ENCODE data around the gene RAX2.
"Not testable (repeated sequence)": the region's sequence is repeated elsewhere in the genome, so short reads cannot be mapped to it uniquely, and the experiment has no call there.

RAX2 gene

DNA sequence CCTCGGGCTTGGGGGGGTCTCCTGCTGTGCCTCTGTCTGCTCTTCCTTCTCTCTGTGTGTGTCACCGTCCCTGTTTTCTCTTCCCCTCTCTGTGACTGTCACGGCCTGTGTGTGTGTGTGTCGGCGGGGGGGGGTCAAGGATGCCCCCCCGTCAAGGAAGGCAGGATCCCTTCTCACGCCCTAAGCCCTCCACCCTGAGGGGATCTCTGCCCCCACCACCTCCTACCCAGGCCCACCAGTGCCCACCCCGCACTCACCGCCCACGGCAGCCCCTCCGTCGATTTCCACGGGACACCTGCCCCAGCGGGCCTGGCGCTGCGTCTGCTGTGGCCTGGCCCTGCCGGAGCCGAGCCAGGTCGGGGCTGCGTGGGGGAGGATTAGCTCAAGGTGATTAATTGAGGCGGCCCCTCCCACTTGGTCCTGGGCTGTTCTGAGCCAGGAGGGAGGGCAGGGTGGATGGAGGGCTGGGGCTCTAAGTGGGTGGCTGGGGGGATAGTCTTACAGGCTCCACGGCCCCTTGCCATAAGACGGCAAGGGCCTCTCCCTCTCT lies at the start of gene RAX2:
Gene RAX2 (minus strand): TSS at position 323 of the 550 bp plus-strand sequence. CDS start 486 bp downstream, outside the sequence.
- Histone ChIP-seq H3K27ac (no peak within 1 kb of the TSS), H3K4me3 (no peak within 1 kb of the TSS), H3K9ac (ENCODE audit: insufficient read length) (no peak within 1 kb of the TSS), H3K9me3 (ENCODE audit: low read depth, low read length) (no peaks in the 10 kb centered on the region), H3K36me3 (ENCODE audit: insufficient read depth, low read length) (peaks cover 3% of the 10 kb centered on the region; the same call in 1 of the 2 replicates)
- TF ChIP-seq EZH2 (IDR thresholded peaks at IDR 0.05) (no peak), POLR2AphosphoS5 (IDR thresholded peaks at IDR 0.05; ENCODE audit: borderline replicate concordance, low read depth, low read length) (no peak)
- no peak for DNase-seq (ENCODE audit: low read depth, low spot score)

DNA sequence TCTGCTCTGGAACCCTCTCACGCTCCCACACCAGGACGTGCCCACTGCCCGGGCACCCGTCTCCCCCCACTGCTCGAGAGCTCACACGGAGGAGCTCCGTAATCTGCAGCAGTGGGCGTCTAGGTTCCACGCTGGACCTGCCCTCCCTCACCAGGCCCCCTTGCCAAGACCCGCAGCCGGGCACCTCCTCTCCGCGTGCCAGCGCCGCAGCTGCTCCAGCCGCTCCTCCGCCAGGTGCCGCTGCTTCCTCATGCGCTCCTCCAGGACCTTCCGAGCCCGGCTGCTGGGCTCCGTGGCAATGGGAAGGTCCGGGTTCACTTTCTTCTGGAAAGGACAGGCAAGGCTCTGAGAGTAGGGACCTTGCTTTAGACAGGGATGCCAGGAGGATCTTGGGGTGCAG lies 49.1 kb upstream of the RAX2 start:
- no peak for TF ChIP-seq FOXP2 (optimal IDR thresholded peaks at IDR 0.05; ENCODE audit: control extremely low read depth, extremely low read length, insufficient read depth)
- TF ChIP-seq POLR2AphosphoS5 (IDR thresholded peaks at IDR 0.05; ENCODE audit: borderline replicate concordance, low read depth, low read length) = no peak
- TF ChIP-seq EZH2 (IDR thresholded peaks at IDR 0.05) = no peak
- Histone ChIP-seq H3K9me3 (ENCODE audit: low read depth, low read length) (no peaks in the 10 kb centered on the region), H3K27ac (no peak overlapping the region), H3K9ac (ENCODE audit: insufficient read length) (no peak overlapping the region), H3K4me3 (no peak overlapping the region), H3K36me3 (ENCODE audit: insufficient read depth, low read length) (no peaks in the 10 kb centered on the region)
- no peak for DNase-seq (ENCODE audit: low read depth, low spot score)

DNA sequence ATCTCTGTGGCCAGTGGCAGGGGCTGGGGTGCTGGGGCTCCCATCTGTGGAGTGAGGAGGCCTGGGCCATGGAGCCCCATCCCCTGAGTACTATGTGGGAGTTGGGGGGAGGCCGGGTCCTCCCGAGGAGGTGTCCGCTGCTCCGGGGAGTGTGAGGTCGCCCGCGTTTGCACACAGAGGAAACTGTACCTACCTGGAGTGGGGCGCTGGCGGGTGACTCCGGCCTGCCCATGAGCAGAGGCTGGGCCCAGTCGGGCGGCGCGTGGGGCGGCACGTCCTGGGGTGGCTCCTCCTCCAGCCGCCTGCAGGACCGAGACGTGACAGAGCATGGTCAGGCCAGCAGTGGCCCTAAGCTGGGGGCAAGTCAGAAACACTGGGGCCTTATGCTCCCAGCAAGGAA lies 48.0 kb upstream of the RAX2 start:
- H3K36me3 ChIP-seq (ENCODE audit: insufficient read depth, low read length) = no peaks in the 10 kb centered on the region
- no peaks in the 10 kb centered on the region for H3K9me3 ChIP-seq (ENCODE audit: low read depth, low read length)
- H3K4me3 ChIP-seq = no peak overlapping the region
- H3K27ac ChIP-seq = no peak overlapping the region
- no peak for DNase-seq (ENCODE audit: low read depth, low spot score)
- TF ChIP-seq FOXP2 (optimal IDR thresholded peaks at IDR 0.05; ENCODE audit: control extremely low read depth, extremely low read length, insufficient read depth) (no peak), POLR2AphosphoS5 (IDR thresholded peaks at IDR 0.05; ENCODE audit: borderline replicate concordance, low read depth, low read length) (no peak), EZH2 (IDR thresholded peaks at IDR 0.05) (no peak)
- no peak overlapping the region for H3K9ac ChIP-seq (ENCODE audit: insufficient read length)

DNA sequence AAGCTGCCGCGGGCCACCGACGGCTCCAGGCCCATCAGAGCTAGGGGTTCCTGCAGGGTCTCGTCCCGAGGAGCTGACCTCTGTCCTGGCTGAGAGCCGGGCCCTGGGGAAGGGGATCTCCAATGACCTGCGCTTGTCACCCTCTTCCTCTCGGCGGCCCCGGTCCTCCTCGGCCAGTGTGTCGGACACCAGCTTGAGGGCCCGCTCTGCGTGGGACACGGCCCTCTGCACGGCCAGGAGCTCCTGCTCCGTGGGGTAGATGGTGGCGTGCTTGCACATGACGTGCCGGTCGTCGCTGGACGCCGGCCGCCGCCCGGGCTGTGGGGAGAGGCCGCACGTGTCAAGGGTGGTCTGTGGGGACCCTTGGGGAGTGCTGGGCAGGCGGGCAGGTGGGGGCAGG lies 46.9 kb upstream of the RAX2 start:
- no peak overlapping the region for H3K4me3 ChIP-seq
- no peak for DNase-seq (ENCODE audit: low read depth, low spot score)
- no peak for TF ChIP-seq EZH2 (IDR thresholded peaks at IDR 0.05)
- no peak for TF ChIP-seq POLR2AphosphoS5 (IDR thresholded peaks at IDR 0.05; ENCODE audit: borderline replicate concordance, low read depth, low read length)
- TF ChIP-seq FOXP2 (optimal IDR thresholded peaks at IDR 0.05; ENCODE audit: control extremely low read depth, extremely low read length, insufficient read depth) = no peak
- H3K36me3 ChIP-seq (ENCODE audit: insufficient read depth, low read length) = no peaks in the 10 kb centered on the region
- H3K9ac ChIP-seq (ENCODE audit: insufficient read length) = no peak overlapping the region
- H3K9me3 ChIP-seq (ENCODE audit: low read depth, low read length) = no peaks in the 10 kb centered on the region
- no peak overlapping the region for H3K27ac ChIP-seq

DNA sequence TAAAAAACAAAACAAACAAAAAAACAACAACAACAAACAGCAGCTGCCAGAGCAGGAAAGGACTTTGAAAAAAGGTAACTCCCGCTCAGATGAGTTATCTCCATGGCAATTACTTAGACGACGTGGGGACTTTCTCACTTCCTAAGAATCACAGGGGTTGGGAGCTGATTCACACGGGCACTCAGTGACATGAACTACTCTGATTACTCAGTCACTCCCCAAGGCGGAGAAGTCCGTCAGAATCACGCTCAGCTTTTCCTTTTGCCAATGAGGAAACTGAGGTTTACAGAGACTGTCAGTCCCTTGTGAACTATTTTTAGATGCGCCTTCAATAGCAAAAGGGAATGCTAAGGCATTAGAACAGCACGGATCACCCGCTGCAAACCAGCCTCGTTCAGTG lies 46.4 kb upstream of the RAX2 start:
- Histone ChIP-seq H3K9ac (ENCODE audit: insufficient read length) (no peak overlapping the region), H3K4me3 (no peak overlapping the region), H3K27ac (no peak overlapping the region), H3K9me3 (ENCODE audit: low read depth, low read length) (no peaks in the 10 kb centered on the region), H3K36me3 (ENCODE audit: insufficient read depth, low read length) (no peaks in the 10 kb centered on the region)
- TF ChIP-seq EZH2 (IDR thresholded peaks at IDR 0.05) (no peak), POLR2AphosphoS5 (IDR thresholded peaks at IDR 0.05; ENCODE audit: borderline replicate concordance, low read depth, low read length) (no peak), FOXP2 (optimal IDR thresholded peaks at IDR 0.05; ENCODE audit: control extremely low read depth, extremely low read length, insufficient read depth) (no peak)
- no peak for DNase-seq (ENCODE audit: low read depth, low spot score)

DNA sequence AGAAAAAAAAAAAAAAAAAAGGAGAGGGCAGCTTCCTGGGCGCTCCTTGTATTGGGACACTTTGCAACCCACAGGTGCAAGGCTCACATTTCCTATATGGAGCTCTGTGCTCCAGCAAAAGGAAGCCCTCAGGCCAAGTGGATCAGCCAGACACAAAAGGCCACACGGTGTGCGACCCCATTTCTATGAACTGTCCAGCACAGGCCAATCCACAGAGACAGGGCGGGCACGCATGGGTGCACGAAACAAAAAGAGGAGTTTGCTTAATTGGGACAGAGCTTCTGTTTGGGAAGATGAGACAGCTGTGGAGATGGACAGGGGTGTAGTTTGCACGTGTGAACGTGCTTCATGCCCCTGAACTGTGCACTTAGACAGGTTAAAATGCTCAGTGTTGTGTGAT lies 45.7 kb upstream of the RAX2 start:
- no peaks in the 10 kb centered on the region for H3K9me3 ChIP-seq (ENCODE audit: low read depth, low read length)
- no peak for DNase-seq (ENCODE audit: low read depth, low spot score)
- no peak overlapping the region for H3K9ac ChIP-seq (ENCODE audit: insufficient read length)
- TF ChIP-seq FOXP2 (optimal IDR thresholded peaks at IDR 0.05; ENCODE audit: control extremely low read depth, extremely low read length, insufficient read depth) = no peak
- TF ChIP-seq POLR2AphosphoS5 (IDR thresholded peaks at IDR 0.05; ENCODE audit: borderline replicate concordance, low read depth, low read length) = no peak
- no peak for TF ChIP-seq EZH2 (IDR thresholded peaks at IDR 0.05)
- no peaks in the 10 kb centered on the region for H3K36me3 ChIP-seq (ENCODE audit: insufficient read depth, low read length)
- no peak overlapping the region for H3K4me3 ChIP-seq
- H3K27ac ChIP-seq = no peak overlapping the region

DNA sequence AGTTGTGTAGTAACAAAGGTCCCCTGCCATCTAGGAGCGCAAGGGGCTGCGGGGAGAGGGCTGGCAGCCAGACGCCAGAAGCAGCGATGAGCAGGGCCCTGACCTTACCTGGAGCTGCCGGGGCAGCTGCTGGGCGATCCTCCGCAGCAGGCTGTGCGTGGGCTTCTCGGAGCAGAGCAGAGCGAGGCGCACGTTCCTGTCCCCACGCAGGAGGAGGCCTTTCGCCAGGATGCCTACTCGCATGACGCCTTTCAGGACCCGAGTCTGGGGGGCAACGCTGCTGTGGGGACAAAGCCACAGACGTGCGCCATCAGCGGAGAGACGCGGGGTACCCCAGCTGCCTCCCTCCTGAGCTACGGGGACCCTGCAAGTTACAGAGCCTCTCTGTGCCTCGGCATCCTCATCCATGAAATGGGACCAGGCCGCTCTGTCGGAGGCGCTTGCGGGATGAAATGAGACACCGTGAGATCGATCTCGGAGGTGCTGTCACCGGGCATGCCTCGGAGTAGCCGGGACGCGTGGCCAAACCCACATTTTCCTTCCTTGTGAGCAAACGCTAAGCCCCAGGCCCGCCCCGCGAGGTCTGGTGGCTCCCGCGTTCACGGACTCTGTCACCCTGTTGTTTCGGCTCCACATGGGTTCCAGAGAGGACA lies 44.7 kb upstream of the RAX2 start:
- TF ChIP-seq EZH2 (IDR thresholded peaks at IDR 0.05) (no peak), POLR2AphosphoS5 (IDR thresholded peaks at IDR 0.05; ENCODE audit: borderline replicate concordance, low read depth, low read length) (no peak), FOXP2 (optimal IDR thresholded peaks at IDR 0.05; ENCODE audit: control extremely low read depth, extremely low read length, insufficient read depth) (no peak)
- Histone ChIP-seq H3K36me3 (ENCODE audit: insufficient read depth, low read length) (no peaks in the 10 kb centered on the region), H3K9me3 (ENCODE audit: low read depth, low read length) (no peaks in the 10 kb centered on the region), H3K4me3 (no peak overlapping the region), H3K9ac (ENCODE audit: insufficient read length) (no peak overlapping the region), H3K27ac (no peak overlapping the region)
- no peak for DNase-seq (ENCODE audit: low read depth, low spot score)

DNA sequence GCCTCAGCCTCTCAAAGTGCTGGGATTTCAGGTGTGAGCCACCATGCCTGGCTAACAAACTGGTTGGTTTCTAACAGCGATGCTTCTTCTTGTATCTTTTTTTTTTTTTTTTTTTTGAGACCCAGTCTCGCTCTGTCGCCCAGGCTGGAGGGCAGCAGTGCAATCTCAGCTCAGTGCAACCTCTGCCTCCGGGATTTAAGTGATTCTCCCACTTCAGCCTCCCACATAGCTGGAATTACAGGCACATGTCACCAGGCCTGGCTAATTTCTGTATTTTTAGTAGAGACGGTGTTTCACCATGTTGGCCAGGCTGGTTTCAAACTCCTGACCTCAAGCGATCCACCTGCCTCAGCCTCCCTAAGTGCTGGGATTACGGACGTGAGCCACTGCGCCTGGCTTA lies 44.1 kb upstream of the RAX2 start:
- H3K27ac ChIP-seq; H3K9ac ChIP-seq (ENCODE audit: insufficient read length); H3K4me3 ChIP-seq; DNase-seq (ENCODE audit: low read depth, low spot score); H3K36me3 ChIP-seq (ENCODE audit: insufficient read depth, low read length); H3K9me3 ChIP-seq (ENCODE audit: low read depth, low read length): not testable (repeated sequence)

DNA sequence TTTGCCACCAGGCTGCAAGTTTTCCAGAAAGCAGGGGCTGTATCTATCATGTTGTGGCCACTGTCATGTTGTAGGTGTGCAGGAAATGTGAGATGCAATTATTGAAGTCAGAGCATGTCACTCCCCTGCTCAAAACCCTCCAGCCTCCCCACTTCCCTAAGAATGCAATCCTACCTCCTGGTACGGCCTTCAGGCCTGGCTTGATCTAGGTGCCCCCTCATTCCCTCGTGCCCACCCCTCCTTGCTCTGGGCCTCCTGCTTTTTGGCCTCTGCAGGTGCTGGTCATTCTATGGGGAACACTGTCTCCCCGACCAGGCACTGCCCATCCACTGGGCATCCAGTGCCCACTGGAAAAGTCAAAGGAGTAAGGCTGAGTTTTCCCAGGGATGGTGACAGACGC lies 42.6 kb upstream of the RAX2 start:
- H3K36me3 ChIP-seq (ENCODE audit: insufficient read depth, low read length) = no peaks in the 10 kb centered on the region
- H3K9ac ChIP-seq (ENCODE audit: insufficient read length) = no peak overlapping the region
- no peaks in the 10 kb centered on the region for H3K9me3 ChIP-seq (ENCODE audit: low read depth, low read length)
- H3K27ac ChIP-seq = no peak overlapping the region
- H3K4me3 ChIP-seq = no peak overlapping the region
- TF ChIP-seq FOXP2 (optimal IDR thresholded peaks at IDR 0.05; ENCODE audit: control extremely low read depth, extremely low read length, insufficient read depth) (no peak), POLR2AphosphoS5 (IDR thresholded peaks at IDR 0.05; ENCODE audit: borderline replicate concordance, low read depth, low read length) (no peak), EZH2 (IDR thresholded peaks at IDR 0.05) (no peak)
- DNase-seq (ENCODE audit: low read depth, low spot score) = no peak
